Iris pigment epithelial cell (primary cell): ENCODE data around the gene S100PBP.
"Not testable (repeated sequence)": the region's sequence is repeated elsewhere in the genome, so short reads cannot be mapped to it uniquely, and the experiment has no call there.

Experiments used
- DNase-seq: peaks from one replicate; pipeline ENCODE4 v3.0.0-alpha.2; 2011; ENCODE audit warnings: low read depth

Gene S100PBP

GRCh38 chr1:32786856-32787255 is 30.6 kb upstream of the S100PBP start:
- peak; percentile 43 for DNase-seq

GRCh38 chr1:32789356-32789755 is 28.1 kb upstream of the S100PBP start:
- DNase-seq = peak; percentile 90

GRCh38 chr1:32791881-32792280 is 25.6 kb upstream of the S100PBP start:
- DNase-seq = peak; percentile 55

GRCh38 chr1:32795763-32796162 is 21.7 kb upstream of the S100PBP start:
- peak; percentile 62 for DNase-seq

GRCh38 chr1:32797456-32797855 is 20.0 kb upstream of the S100PBP start:
- peak; percentile 18 for DNase-seq

GRCh38 chr1:32798191-32798590 is 19.3 kb upstream of the S100PBP start:
- DNase-seq = peak; percentile 67

- no peak for DNase-seq
Measured at GRCh38 chr1:32798679-32799416, 18.6 kb upstream of the S100PBP start.

GRCh38 chr1:32801096-32801715 is 16.2 kb upstream of the S100PBP start:
- DNase-seq = peak; percentile 93

- not testable (repeated sequence) for DNase-seq
Measured at GRCh38 chr1:32804460-32804859, 13.0 kb upstream of the S100PBP start.

GRCh38 chr1:32806290-32806689 is 11.2 kb upstream of the S100PBP start:
- DNase-seq = no peak

GRCh38 chr1:32806910-32807523 is 10.4 kb upstream of the S100PBP start:
- peak; percentile 83 for DNase-seq

- no peak for DNase-seq
Measured at GRCh38 chr1:32808580-32808979, 8.9 kb upstream of the S100PBP start.

- DNase-seq = no peak
Measured at GRCh38 chr1:32810358-32810757, 7.1 kb upstream of the S100PBP start.

- DNase-seq = no peak
Measured at GRCh38 chr1:32811265-32811664, 6.2 kb upstream of the S100PBP start.

- DNase-seq = no peak
Measured at GRCh38 chr1:32811917-32812316, 5.5 kb upstream of the S100PBP start.

- DNase-seq = peak; percentile 57
Measured at GRCh38 chr1:32813941-32814739, 3.3 kb upstream of the S100PBP start.

GRCh38 chr1:32816676-32817158 is 736 bp upstream of the S100PBP start:
- peak; percentile 44 for DNase-seq

- DNase-seq = peak; percentile 45
Measured at GRCh38 chr1:32817815-32818786, 648 bp downstream of the S100PBP start.

GRCh38 chr1:32818804-32819541 is 1.5 kb downstream of the S100PBP start:
- no peak for DNase-seq

GRCh38 chr1:32825181-32825580 is 7.7 kb downstream of the S100PBP start:
- DNase-seq = no peak
